ENCODE measurements around the gene TRPV6. TPM values are rescaled to one million over a fixed set of nuclear protein-coding genes. Genes with fewer than 3 reads are reported as not detected.

The TRPV6 gene
- polyA plus RNA-seq, 3 donors from 2014 or later: not detected

- H3K4me1 Mint-ChIP-seq: no peaks in the 10 kb centered on the region
- H3K4me3 Mint-ChIP-seq: no peak overlapping the region
- H3K27me3 Mint-ChIP-seq (ENCODE audit: low read depth in 3 of 3): peaks cover 0 to 2% (median 1%) of the 10 kb centered on the region in 3 donors
Observed at GRCh38 chr7:142916508-142916907, 31.0 kb upstream of the TRPV6 start.

GRCh38 chr7:142915315-142915714 is 29.8 kb upstream of the TRPV6 start:
- Mint-ChIP-seq H3K27me3 (ENCODE audit: low read depth in 3 of 3) (peaks cover 0 to 2% (median 1%) of the 10 kb centered on the region in 3 donors), H3K4me3 (no peak overlapping the region)

More at GRCh38 chr7:142916508-142916907, 31.0 kb upstream of the TRPV6 start:
- no peak for DNase-seq
- Mint-ChIP-seq H3K27ac (no peak overlapping the region), H3K36me3 (no peaks in the 10 kb centered on the region), H3K9me3 (no peaks in the 10 kb centered on the region)

GRCh38 chr7:142914121-142914520 is 28.6 kb upstream of the TRPV6 start:
- H3K4me1 Mint-ChIP-seq: no peaks in the 10 kb centered on the region
- no peak overlapping the region for H3K4me3 Mint-ChIP-seq
- H3K27me3 Mint-ChIP-seq (ENCODE audit: low read depth in 3 of 3): peaks cover 0 to 1% (median under 1%) of the 10 kb centered on the region in 3 donors
- no peaks in the 10 kb centered on the region for H3K36me3 Mint-ChIP-seq
- H3K9me3 Mint-ChIP-seq: no peaks in the 10 kb centered on the region
- H3K27ac Mint-ChIP-seq: no peak overlapping the region
- no peak for DNase-seq

More at GRCh38 chr7:142915315-142915714, 29.8 kb upstream of the TRPV6 start:
- no peak overlapping the region for H3K27ac Mint-ChIP-seq
- no peaks in the 10 kb centered on the region for H3K9me3 Mint-ChIP-seq
- no peak for DNase-seq
- no peaks in the 10 kb centered on the region for H3K4me1 Mint-ChIP-seq
- no peaks in the 10 kb centered on the region for H3K36me3 Mint-ChIP-seq

- no peak for DNase-seq
- Mint-ChIP-seq H3K4me1 (peaks cover 0 to 1% of the 10 kb centered on the region in 2 donors), H3K27me3 (ENCODE audit: low read depth in 3 of 3) (peaks cover 0 to 1% (median 0%) of the 10 kb centered on the region in 3 donors), H3K27ac (no peak overlapping the region), H3K9me3 (no peaks in the 10 kb centered on the region), H3K36me3 (no peaks in the 10 kb centered on the region), H3K4me3 (no peak overlapping the region)
Observed at GRCh38 chr7:142913566-142913965, 28.0 kb upstream of the TRPV6 start.

- Mint-ChIP-seq H3K9me3 (no peaks in the 10 kb centered on the region), H3K27me3 (ENCODE audit: low read depth in 3 of 3) (peaks cover 0 to 1% (median 0%) of the 10 kb centered on the region in 3 donors), H3K36me3 (no peaks in the 10 kb centered on the region), H3K4me1 (peaks cover 0 to 1% of the 10 kb centered on the region in 2 donors), H3K27ac (no peak overlapping the region), H3K4me3 (no peak overlapping the region)
- DNase-seq: no peak
Observed at GRCh38 chr7:142913051-142913450, 27.5 kb upstream of the TRPV6 start.

- Mint-ChIP-seq H3K36me3 (no peaks in the 10 kb centered on the region), H3K27me3 (ENCODE audit: low read depth in 3 of 3) (peaks cover 2 to 8% (median 3%) of the 10 kb centered on the region in 3 donors), H3K9me3 (no peaks in the 10 kb centered on the region), H3K4me3 (no peak overlapping the region), H3K4me1 (peaks cover 0 to 1% of the 10 kb centered on the region in 2 donors), H3K27ac (no peak overlapping the region)
- no peak for DNase-seq
Observed at GRCh38 chr7:142910481-142910880, 24.9 kb upstream of the TRPV6 start.

- no peak for DNase-seq
- H3K4me1 Mint-ChIP-seq: peaks cover 0 to 1% of the 10 kb centered on the region in 2 donors
- no peaks in the 10 kb centered on the region for H3K9me3 Mint-ChIP-seq
- H3K27me3 Mint-ChIP-seq (ENCODE audit: low read depth in 3 of 3): peaks cover 2 to 8% (median 3%) of the 10 kb centered on the region in 3 donors
- no peak overlapping the region for H3K4me3 Mint-ChIP-seq
- H3K27ac Mint-ChIP-seq: no peak overlapping the region
- no peaks in the 10 kb centered on the region for H3K36me3 Mint-ChIP-seq
Observed at GRCh38 chr7:142910031-142910433, 24.5 kb upstream of the TRPV6 start.

- no peak overlapping the region for H3K27ac Mint-ChIP-seq
- no peak overlapping the region for H3K4me3 Mint-ChIP-seq
- peaks cover 0 to 1% of the 10 kb centered on the region in 2 donors for H3K4me1 Mint-ChIP-seq
- no peak for DNase-seq
- H3K36me3 Mint-ChIP-seq: no peaks in the 10 kb centered on the region
- peaks cover 2 to 8% (median 3%) of the 10 kb centered on the region in 3 donors for H3K27me3 Mint-ChIP-seq (ENCODE audit: low read depth in 3 of 3)
- H3K9me3 Mint-ChIP-seq: no peaks in the 10 kb centered on the region
Observed at GRCh38 chr7:142908921-142909890, 23.7 kb upstream of the TRPV6 start.

GRCh38 chr7:142908290-142908689 is 22.7 kb upstream of the TRPV6 start:
- H3K36me3 Mint-ChIP-seq: no peaks in the 10 kb centered on the region
- H3K9me3 Mint-ChIP-seq: no peaks in the 10 kb centered on the region
- H3K27me3 Mint-ChIP-seq (ENCODE audit: low read depth in 3 of 3): peaks cover 2 to 8% (median 2%) of the 10 kb centered on the region in 3 donors
- no peak overlapping the region for H3K27ac Mint-ChIP-seq
- H3K4me1 Mint-ChIP-seq: peaks cover 0 to 1% of the 10 kb centered on the region in 2 donors
- H3K4me3 Mint-ChIP-seq: no peak overlapping the region
- no peak for DNase-seq

- peaks cover 2 to 15% (median 2%) of the 10 kb centered on the region in 3 donors for H3K27me3 Mint-ChIP-seq (ENCODE audit: low read depth in 3 of 3)
- no peaks in the 10 kb centered on the region for H3K36me3 Mint-ChIP-seq
- H3K4me3 Mint-ChIP-seq: no peak overlapping the region
- no peak for DNase-seq
- no peaks in the 10 kb centered on the region for H3K9me3 Mint-ChIP-seq
- no peak overlapping the region for H3K27ac Mint-ChIP-seq
- peaks cover 0 to 1% of the 10 kb centered on the region in 2 donors for H3K4me1 Mint-ChIP-seq
Observed at GRCh38 chr7:142906643-142907042, 21.1 kb upstream of the TRPV6 start.

GRCh38 chr7:142905759-142906158 is 20.2 kb upstream of the TRPV6 start:
- H3K9me3 Mint-ChIP-seq: no peaks in the 10 kb centered on the region
- H3K27me3 Mint-ChIP-seq (ENCODE audit: low read depth in 3 of 3): peaks cover 2 to 15% (median 2%) of the 10 kb centered on the region in 3 donors
- no peaks in the 10 kb centered on the region for H3K36me3 Mint-ChIP-seq
- H3K27ac Mint-ChIP-seq: no peak overlapping the region
- DNase-seq: no peak
- H3K4me1 Mint-ChIP-seq: peaks cover 0 to 1% of the 10 kb centered on the region in 2 donors
- no peak overlapping the region for H3K4me3 Mint-ChIP-seq

GRCh38 chr7:142904128-142904527 is 18.6 kb upstream of the TRPV6 start:
- Mint-ChIP-seq H3K9me3 (no peaks in the 10 kb centered on the region), H3K4me1 (peaks cover 0 to 1% of the 10 kb centered on the region in 2 donors), H3K36me3 (no peaks in the 10 kb centered on the region), H3K27ac (no peak overlapping the region), H3K4me3 (no peak overlapping the region), H3K27me3 (ENCODE audit: low read depth in 3 of 3) (peaks cover 2 to 19% (median 2%) of the 10 kb centered on the region in 3 donors)
- no peak for DNase-seq

- H3K36me3 Mint-ChIP-seq: no peaks in the 10 kb centered on the region
- H3K4me1 Mint-ChIP-seq: no peaks in the 10 kb centered on the region
- no peak overlapping the region for H3K27ac Mint-ChIP-seq
- H3K27me3 Mint-ChIP-seq (ENCODE audit: low read depth in 3 of 3): peaks cover 2 to 13% (median 3%) of the 10 kb centered on the region in 3 donors
- no peak overlapping the region for H3K4me3 Mint-ChIP-seq
- no peaks in the 10 kb centered on the region for H3K9me3 Mint-ChIP-seq
- no peak for DNase-seq
Observed at GRCh38 chr7:142901426-142902259, 16.1 kb upstream of the TRPV6 start.

- Mint-ChIP-seq H3K4me1 (no peaks in the 10 kb centered on the region), H3K4me3 (no peak overlapping the region), H3K27ac (no peak overlapping the region), H3K36me3 (no peaks in the 10 kb centered on the region), H3K27me3 (ENCODE audit: low read depth in 3 of 3) (peaks cover 2 to 11% (median 2%) of the 10 kb centered on the region in 3 donors), H3K9me3 (no peaks in the 10 kb centered on the region)
- DNase-seq: no peak
Observed at GRCh38 chr7:142899661-142900060, 14.1 kb upstream of the TRPV6 start.
